Uterus (tissue), 2 donors: ENCODE data around the gene MTHFD2L.

Experiments
- POLR2A ChIP-seq, 2 donors: fragments of 450-650 bp; IDR thresholded peaks; one replicate each; pipeline ENCODE4 v1.6.1; 2016; ENCODE audit warnings: antibody characterized with exemption in 2 of 2, mild to moderate bottlenecking in 1 of 2, moderate library complexity in 1 of 2
- TF ChIP-seq, protein P1 (sequence below), 4 experiments: fragments of 200-600 bp in 2 of 4; fragments of 450-650 bp in 2 of 4; sonication (generic) in 2 of 4; IDR thresholded peaks; one replicate each; pipeline ENCODE4 v1.5.1; 2016 to 2019; ENCODE audit warnings: antibody characterized with exemption in 4 of 4, mild to moderate bottlenecking in 2 of 4, moderate library complexity in 1 of 4

DNA sequence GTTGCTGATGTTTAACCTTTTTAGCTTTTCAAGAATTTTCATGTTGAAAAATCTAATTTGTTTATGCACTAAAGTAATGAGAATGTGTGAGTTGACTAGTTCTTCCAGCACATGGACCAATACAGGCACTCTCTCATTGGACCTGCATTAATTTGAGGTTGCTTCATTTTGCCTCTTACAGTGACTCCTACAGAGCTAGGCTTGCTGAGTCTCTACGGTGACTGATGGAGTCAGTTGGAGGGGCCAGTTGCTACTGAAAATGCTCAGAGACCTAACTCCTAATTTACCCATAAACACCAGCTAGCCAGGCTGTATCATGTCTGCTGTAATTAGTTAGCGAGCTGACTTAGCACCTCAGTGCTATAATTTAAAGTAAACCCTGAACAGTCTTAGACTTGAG lies 10.9 kb downstream of the MTHFD2L start:
- TF ChIP-seq, protein P1, sequence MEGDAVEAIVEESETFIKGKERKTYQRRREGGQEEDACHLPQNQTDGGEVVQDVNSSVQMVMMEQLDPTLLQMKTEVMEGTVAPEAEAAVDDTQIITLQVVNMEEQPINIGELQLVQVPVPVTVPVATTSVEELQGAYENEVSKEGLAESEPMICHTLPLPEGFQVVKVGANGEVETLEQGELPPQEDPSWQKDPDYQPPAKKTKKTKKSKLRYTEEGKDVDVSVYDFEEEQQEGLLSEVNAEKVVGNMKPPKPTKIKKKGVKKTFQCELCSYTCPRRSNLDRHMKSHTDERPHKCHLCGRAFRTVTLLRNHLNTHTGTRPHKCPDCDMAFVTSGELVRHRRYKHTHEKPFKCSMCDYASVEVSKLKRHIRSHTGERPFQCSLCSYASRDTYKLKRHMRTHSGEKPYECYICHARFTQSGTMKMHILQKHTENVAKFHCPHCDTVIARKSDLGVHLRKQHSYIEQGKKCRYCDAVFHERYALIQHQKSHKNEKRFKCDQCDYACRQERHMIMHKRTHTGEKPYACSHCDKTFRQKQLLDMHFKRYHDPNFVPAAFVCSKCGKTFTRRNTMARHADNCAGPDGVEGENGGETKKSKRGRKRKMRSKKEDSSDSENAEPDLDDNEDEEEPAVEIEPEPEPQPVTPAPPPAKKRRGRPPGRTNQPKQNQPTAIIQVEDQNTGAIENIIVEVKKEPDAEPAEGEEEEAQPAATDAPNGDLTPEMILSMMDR (IDR thresholded peaks at IDR 0.05): no peak
- no peak for TF ChIP-seq POLR2A (IDR thresholded peaks at IDR 0.05)
